ENCODE results near the gene PRORP.

- TF ChIP-seq POLR2A (IDR thresholded peaks at IDR 0.05) = no peak
- no peak for TF ChIP-seq CTCF (IDR thresholded peaks at IDR 0.05)
These were observed 8.9 kb upstream of the PRORP start for GRCh38 chr14:35113308-35113950.

Data from body of pancreas (tissue), 4 donors.